GM12878 (cell line): ENCODE results near the gene KYAT1. TPM values are rescaled to one million over a fixed set of nuclear protein-coding genes. Genes with fewer than 3 reads are reported as not detected.

ENCODE experiments used
- E2F4 ChIP-seq: IDR thresholded peaks from 2 replicates; pipeline ENCODE4 v1.6.1; 2012; ENCODE audit warnings: low read depth, low read length, improper control_type of control experiment
- E2F8 ChIP-seq: fragments of 450-650 bp; IDR thresholded peaks from 2 replicates; pipeline ENCODE4 v1.6.1; 2018; ENCODE audit warnings: mild to moderate bottlenecking, low read depth, moderate library complexity; ENCODE audit not compliant: partially characterized antibody
- GATAD2B ChIP-seq: fragments of 450-650 bp; conservative IDR thresholded peaks from 2 replicates; pipeline ENCODE4 v1.6.1; 2017; ENCODE audit warnings: low read depth, mild to moderate bottlenecking, moderate library complexity
- MAX ChIP-seq: IDR thresholded peaks from 2 replicates; pipeline ENCODE4 v1.6.1; 2012; ENCODE audit warnings: low read depth, low read length, improper control_type of control experiment
- MLLT1 ChIP-seq: fragments of 450-650 bp; IDR thresholded peaks from 2 replicates; pipeline ENCODE4 v1.6.1; 2016; ENCODE audit warnings: mild to moderate bottlenecking
- NBN ChIP-seq: fragments of 450-650 bp; IDR thresholded peaks from 2 replicates; pipeline ENCODE4 v1.6.1; 2016
- PAX8 ChIP-seq: fragments of 450-650 bp; IDR thresholded peaks from 2 replicates; pipeline ENCODE4 v1.6.1; 2017; ENCODE audit warnings: mild to moderate bottlenecking, moderate library complexity
- RELA ChIP-seq: fragments of 450-650 bp; IDR thresholded peaks from 2 replicates; pipeline ENCODE4 v1.8.0; 2014; ENCODE audit warnings: borderline replicate concordance; ENCODE audit not compliant: partially characterized antibody
- RUNX3 ChIP-seq: IDR thresholded peaks from 2 replicates; pipeline ENCODE4 v1.6.1; 2012; ENCODE audit warnings: low read length, inconsistent platforms
- SPI1 ChIP-seq: IDR thresholded peaks from 2 replicates; pipeline ENCODE4 v1.6.1; 2011; ENCODE audit warnings: low read depth, mild to moderate bottlenecking, low read length, moderate library complexity, borderline replicate concordance; ENCODE audit not compliant: insufficient read depth
- SRF ChIP-seq, 2 experiments: IDR thresholded peaks; 2 replicates each; pipeline ENCODE4 v1.6.1; 2011; ENCODE audit warnings: low read depth in 2 of 2, low read length in 2 of 2, mild to moderate bottlenecking in 1 of 2, moderate library complexity in 1 of 2
- ZNF384 ChIP-seq: IDR thresholded peaks from 2 replicates; pipeline ENCODE4 v1.6.1; 2012; ENCODE audit warnings: low read depth, mild to moderate bottlenecking, low read length, improper control_type of control experiment, borderline replicate concordance
- ZNF592 ChIP-seq: fragments of 450-650 bp; IDR thresholded peaks from 2 replicates; pipeline ENCODE4 v1.6.1; 2017; ENCODE audit warnings: mild to moderate bottlenecking, moderate library complexity
- ZNF687 ChIP-seq: fragments of 450-650 bp; IDR thresholded peaks from 2 replicates; pipeline ENCODE4 v1.6.1; 2017; ENCODE audit warnings: mild to moderate bottlenecking, moderate library complexity
- polyA plus RNA-seq, 11 experiments: library from polyadenylated mRNA; depleted of rRNA in 4 of 11; unstranded in 6 of 11; stranded (reverse) in 5 of 11; fragments of >200 nt; fragmentation: Nextera tagmentation in 4 of 11; fragmentation: Illumina TruSeq in 1 of 11; extraction: Ambion mirVana in 4 of 11; extraction: Trizol in 1 of 11; gene quantifications; 1 replicate in 1 of 11; 2 replicates in 10 of 11; pipeline versions ENCODE4 v1.2.1 to v1.2.3, GENCODE V29; 2011 to 2016; ENCODE audit warnings: inconsistent platforms in 2 of 11, missing spikeins in 2 of 11, low read depth in 1 of 11
- total RNA-seq, 4 experiments: library from RNA; depleted of rRNA in 3 of 4; stranded (reverse); fragments of >200 nt in 3 of 4; fragmentation: Illumina TruSeq in 1 of 4; extraction: Trizol in 1 of 4; gene quantifications; 2 replicates each; pipeline versions ENCODE4 v1.2.1 to v1.2.3, GENCODE V29; 2013 to 2021

Gene KYAT1
- total and polyA plus RNA-seq, 10 of the 15 experiments (the other 5 are each of a cell fraction or from before 2014, with no cell fraction given): 5.8 to 15.7 (median 11.4) TPM

- no peak for TF ChIP-seq SPI1
- TF ChIP-seq MLLT1: peak; percentile 98
- TF ChIP-seq PAX8: no peak
- peak in 1 of 2 experiments; percentile 65; a peak in 1 of 4 replicates for TF ChIP-seq SRF (IDR thresholded peaks at IDR 0.05; ENCODE audit: low read depth in 2 of 2, low read length in 2 of 2)
- no peak for TF ChIP-seq ZNF592
- no peak for TF ChIP-seq GATAD2B
- peak; percentile 86 for TF ChIP-seq NBN
- 0 out of 2 replicates have a peak, but pooled peaks have one; percentile 25 for TF ChIP-seq RUNX3
- TF ChIP-seq ZNF384: peak; percentile 79
- TF ChIP-seq E2F4: no peak
- no peak for TF ChIP-seq RELA
- peak; percentile 64; the same call in 1 of the 2 replicates for TF ChIP-seq MAX
- no peak for TF ChIP-seq ZNF687
- no peak for TF ChIP-seq E2F8
These were observed 63.5 kb downstream of the KYAT1 start, which contains the start of gene ENDOG (continued) for GRCh38 chr9:128818099-128818838.
